Urinary bladder (tissue), 4 donors: ENCODE results near the gene NHEJ1. TPM values are rescaled to one million over a fixed set of nuclear protein-coding genes. Genes with fewer than 3 reads are reported as not detected.

Source experiments
- DNase-seq: peaks from one replicate; pipeline ENCODE4 v3.0.0-alpha.2; 2015; ENCODE audit errors: extremely low spot score
- H3K27ac ChIP-seq: one replicate; pipeline ENCODE4 v1.5.1; 2013; ENCODE audit warnings: low read depth, mild to moderate bottlenecking, moderate library complexity
- H3K36me3 ChIP-seq: one replicate; pipeline ENCODE4 v1.6.1; 2013; ENCODE audit warnings: mild to moderate bottlenecking, moderate library complexity; ENCODE audit not compliant: insufficient read depth
- H3K4me1 ChIP-seq: one replicate; pipeline ENCODE4 v1.6.1; 2013; ENCODE audit warnings: mild to moderate bottlenecking, moderate library complexity; ENCODE audit not compliant: insufficient read depth
- H3K4me3 ChIP-seq: one replicate; pipeline ENCODE4 v1.5.1; 2013; ENCODE audit warnings: low read depth, low read length
- WGBS: extraction: QIAGEN DNeasy Blood & Tissue Kit; methylation state at CpG from one replicate; pipeline ENCODE4 v1.1.7; 2013; 5-methylcytosine and 5-hydroxymethylcytosine counted together
- polyA plus RNA-seq: library from polyadenylated mRNA; stranded (reverse); fragments of 200-250 nt; gene quantifications from one replicate; pipeline ENCODE4 v1.2.3, GENCODE V29; 2013
- total RNA-seq: library from RNA; depleted of rRNA; stranded (reverse); fragments of >200 nt; gene quantifications from one replicate; pipeline ENCODE4 v1.2.3, GENCODE V29; 2014
- donor health status: healthy with polysubstance abuse.
- donor health status: healthy.

Gene NHEJ1
- total and polyA plus RNA-seq, 2 donors: 13.3 to 17.6 TPM

GRCh38 chr2:219199470-219200211 is 39.0 kb upstream of the NHEJ1 start:
- H3K4me3 ChIP-seq: no peak overlapping the region
- H3K27ac ChIP-seq: no peak overlapping the region
- WGBS: 83% methylated on average over 12 of the region's 12 CpGs
- H3K36me3 ChIP-seq: no peaks in the 10 kb centered on the region
- no peak for DNase-seq
- H3K4me1 ChIP-seq: no peaks in the 10 kb centered on the region

GRCh38 chr2:219198974-219199373 is 38.4 kb upstream of the NHEJ1 start:
- Histone ChIP-seq H3K27ac (no peak overlapping the region), H3K4me3 (no peak overlapping the region), H3K4me1 (no peaks in the 10 kb centered on the region), H3K36me3 (no peaks in the 10 kb centered on the region)
- no peak for DNase-seq
- whole genome bisulfite sequencing: 79% methylated on average over 5 of the region's 5 CpGs

- Histone ChIP-seq H3K4me3 (no peak overlapping the region), H3K36me3 (no peaks in the 10 kb centered on the region), H3K27ac (no peak overlapping the region), H3K4me1 (no peaks in the 10 kb centered on the region)
- no peak for DNase-seq
- WGBS: 88% methylated on average over 1 of the region's 1 CpG
These were observed 36.8 kb upstream of the NHEJ1 start for GRCh38 chr2:219197388-219197787.

GRCh38 chr2:219186754-219187456 is 26.3 kb upstream of the NHEJ1 start:
- Histone ChIP-seq H3K36me3 (peaks cover 6% of the 10 kb centered on the region), H3K4me1 (no peaks in the 10 kb centered on the region), H3K4me3 (no peak overlapping the region), H3K27ac (no peak overlapping the region)
- 82% methylated on average over 7 of the region's 7 CpGs for WGBS
- DNase-seq: no peak

- WGBS: 94% methylated on average over 2 of the region's 2 CpGs
- no peak overlapping the region for H3K4me3 ChIP-seq
- H3K36me3 ChIP-seq: peaks cover 8% of the 10 kb centered on the region
- no peaks in the 10 kb centered on the region for H3K4me1 ChIP-seq
- DNase-seq: no peak
- no peak overlapping the region for H3K27ac ChIP-seq
These were observed 23.5 kb upstream of the NHEJ1 start for GRCh38 chr2:219184121-219184520.

- Histone ChIP-seq H3K36me3 (peaks cover 8% of the 10 kb centered on the region), H3K27ac (no peak overlapping the region), H3K4me3 (no peak overlapping the region), H3K4me1 (no peaks in the 10 kb centered on the region)
- WGBS: 93% methylated on average over 6 of the region's 6 CpGs
- no peak for DNase-seq
These were observed 22.6 kb upstream of the NHEJ1 start for GRCh38 chr2:219183151-219183772.

- no peak for DNase-seq
- no peak overlapping the region for H3K4me3 ChIP-seq
- H3K27ac ChIP-seq: no peak overlapping the region
- no peaks in the 10 kb centered on the region for H3K4me1 ChIP-seq
- H3K36me3 ChIP-seq: peaks cover 8% of the 10 kb centered on the region
- WGBS: 74% methylated on average over 8 of the region's 8 CpGs
These were observed 21.9 kb upstream of the NHEJ1 start for GRCh38 chr2:219182331-219183150.

GRCh38 chr2:219181531-219181930 is 20.9 kb upstream of the NHEJ1 start:
- Histone ChIP-seq H3K27ac (no peak overlapping the region), H3K4me3 (no peak overlapping the region), H3K36me3 (peaks cover 8% of the 10 kb centered on the region), H3K4me1 (no peaks in the 10 kb centered on the region)
- DNase-seq: no peak
- 96% methylated on average over 6 of the region's 6 CpGs for WGBS

GRCh38 chr2:219180961-219181360 is 20.3 kb upstream of the NHEJ1 start:
- DNase-seq: no peak
- Histone ChIP-seq H3K27ac (no peak overlapping the region), H3K4me1 (no peaks in the 10 kb centered on the region), H3K36me3 (peaks cover 8% of the 10 kb centered on the region), H3K4me3 (no peak overlapping the region)
- WGBS: 91% methylated on average over 5 of the region's 5 CpGs

GRCh38 chr2:219179601-219180465 is 19.2 kb upstream of the NHEJ1 start:
- Histone ChIP-seq H3K27ac (no peak overlapping the region), H3K4me1 (no peaks in the 10 kb centered on the region), H3K4me3 (no peak overlapping the region), H3K36me3 (peaks cover 8% of the 10 kb centered on the region)
- 97% methylated on average over 9 of the region's 9 CpGs for WGBS
- DNase-seq: no peak

GRCh38 chr2:219178377-219179175 is 18.0 kb upstream of the NHEJ1 start:
- WGBS: 3% methylated on average over 45 of the region's 45 CpGs
- Histone ChIP-seq H3K36me3 (peaks cover 8% of the 10 kb centered on the region), H3K4me3 (peak overlapping the region; percentile 82), H3K27ac (peak overlapping the region; percentile 95), H3K4me1 (no peaks in the 10 kb centered on the region)
- no peak for DNase-seq
